SK-N-SH (cell line): ENCODE data around the gene PRRT1B.

ENCODE experiments used
- TF ChIP-seq, protein P1 (sequence below): IDR thresholded peaks from 2 replicates; pipeline ENCODE4 v1.4.0; 2012; ENCODE audit warnings: low read depth
- TF ChIP-seq, protein P2 (sequence below): IDR thresholded peaks from 2 replicates; pipeline ENCODE4 v1.4.0; 2012; ENCODE audit warnings: low read depth, borderline replicate concordance

GRCh38 chr9:131587906-131588305 lies 42.6 kb downstream of the PRRT1B start:
- TF ChIP-seq, protein P1, sequence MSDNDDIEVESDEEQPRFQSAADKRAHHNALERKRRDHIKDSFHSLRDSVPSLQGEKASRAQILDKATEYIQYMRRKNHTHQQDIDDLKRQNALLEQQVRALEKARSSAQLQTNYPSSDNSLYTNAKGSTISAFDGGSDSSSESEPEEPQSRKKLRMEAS: no peak
- TF ChIP-seq, protein P2, sequence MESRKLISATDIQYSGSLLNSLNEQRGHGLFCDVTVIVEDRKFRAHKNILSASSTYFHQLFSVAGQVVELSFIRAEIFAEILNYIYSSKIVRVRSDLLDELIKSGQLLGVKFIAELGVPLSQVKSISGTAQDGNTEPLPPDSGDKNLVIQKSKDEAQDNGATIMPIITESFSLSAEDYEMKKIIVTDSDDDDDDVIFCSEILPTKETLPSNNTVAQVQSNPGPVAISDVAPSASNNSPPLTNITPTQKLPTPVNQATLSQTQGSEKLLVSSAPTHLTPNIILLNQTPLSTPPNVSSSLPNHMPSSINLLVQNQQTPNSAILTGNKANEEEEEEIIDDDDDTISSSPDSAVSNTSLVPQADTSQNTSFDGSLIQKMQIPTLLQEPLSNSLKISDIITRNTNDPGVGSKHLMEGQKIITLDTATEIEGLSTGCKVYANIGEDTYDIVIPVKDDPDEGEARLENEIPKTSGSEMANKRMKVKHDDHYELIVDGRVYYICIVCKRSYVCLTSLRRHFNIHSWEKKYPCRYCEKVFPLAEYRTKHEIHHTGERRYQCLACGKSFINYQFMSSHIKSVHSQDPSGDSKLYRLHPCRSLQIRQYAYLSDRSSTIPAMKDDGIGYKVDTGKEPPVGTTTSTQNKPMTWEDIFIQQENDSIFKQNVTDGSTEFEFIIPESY: no peak
